Ovary (tissue), 3 donors: Measurements from ENCODE around the gene ARPC1B.
"Not testable (repeated sequence)": the region's sequence is repeated elsewhere in the genome, so short reads cannot be mapped to it uniquely, and the experiment has no call there.

Experiments
- POLR2A ChIP-seq: fragments of 450-650 bp; IDR thresholded peaks from one replicate; pipeline ENCODE4 v1.6.1; 2017; ENCODE audit warnings: antibody characterized with exemption, mild to moderate bottlenecking, moderate library complexity
- TF ChIP-seq, protein P1 (sequence below), 3 donors: fragments of 450-650 bp in 2 of 3; fragments of 200-600 bp in 1 of 3; IDR thresholded peaks; one replicate each; pipeline versions ENCODE4 v1.5.1 to v1.8.0; 2016 to 2022; ENCODE audit warnings: antibody characterized with exemption in 3 of 3, mild to moderate bottlenecking in 1 of 3
- donor health status: DM: no; HTN: no; CAD: no.

- TF ChIP-seq, protein P1, sequence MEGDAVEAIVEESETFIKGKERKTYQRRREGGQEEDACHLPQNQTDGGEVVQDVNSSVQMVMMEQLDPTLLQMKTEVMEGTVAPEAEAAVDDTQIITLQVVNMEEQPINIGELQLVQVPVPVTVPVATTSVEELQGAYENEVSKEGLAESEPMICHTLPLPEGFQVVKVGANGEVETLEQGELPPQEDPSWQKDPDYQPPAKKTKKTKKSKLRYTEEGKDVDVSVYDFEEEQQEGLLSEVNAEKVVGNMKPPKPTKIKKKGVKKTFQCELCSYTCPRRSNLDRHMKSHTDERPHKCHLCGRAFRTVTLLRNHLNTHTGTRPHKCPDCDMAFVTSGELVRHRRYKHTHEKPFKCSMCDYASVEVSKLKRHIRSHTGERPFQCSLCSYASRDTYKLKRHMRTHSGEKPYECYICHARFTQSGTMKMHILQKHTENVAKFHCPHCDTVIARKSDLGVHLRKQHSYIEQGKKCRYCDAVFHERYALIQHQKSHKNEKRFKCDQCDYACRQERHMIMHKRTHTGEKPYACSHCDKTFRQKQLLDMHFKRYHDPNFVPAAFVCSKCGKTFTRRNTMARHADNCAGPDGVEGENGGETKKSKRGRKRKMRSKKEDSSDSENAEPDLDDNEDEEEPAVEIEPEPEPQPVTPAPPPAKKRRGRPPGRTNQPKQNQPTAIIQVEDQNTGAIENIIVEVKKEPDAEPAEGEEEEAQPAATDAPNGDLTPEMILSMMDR (IDR thresholded peaks at IDR 0.05), result not testable (repeated sequence)
- TF ChIP-seq POLR2A, result not testable (repeated sequence)
These were observed 23.9 kb upstream of the ARPC1B start for GRCh38 chr7:99350641-99351040.
